Keratinocyte (primary cell): ENCODE measurements around the gene SYS1. TPM values are rescaled to one million over a fixed set of nuclear protein-coding genes. Genes with fewer than 3 reads are reported as not detected.

Source experiments
- DNase-seq: peaks from one replicate; pipeline ENCODE4 v3.0.0-alpha.2; 2011; ENCODE audit warnings: low read depth, missing footprints, low spot score
- FAIRE-seq: peaks from 2 replicates; lab custom pipeline; 2011; peaks lifted over from hg19 to GRCh38; lab: Jason Lieb, UNC
- H2AFZ ChIP-seq: 2 replicates; pipeline ENCODE4 v1.6.0; 2012; ENCODE audit warnings: low read length, control low read depth, inconsistent platforms; ENCODE audit not compliant: control insufficient read depth
- H3K27ac ChIP-seq: 2 replicates; pipeline ENCODE4 v1.5.1; 2011; ENCODE audit warnings: low read length; ENCODE audit not compliant: control insufficient read depth, insufficient read depth
- H3K27me3 ChIP-seq: 3 replicates; pipeline ENCODE4 v1.6.0; 2011; ENCODE audit warnings: low read length; ENCODE audit not compliant: control insufficient read depth, insufficient read depth; ENCODE audit errors: extremely low read depth
- H3K36me3 ChIP-seq, 2 experiments: 2 replicates in 1 of 2; 3 replicates in 1 of 2; pipeline ENCODE4 v1.5.1; 2011; ENCODE audit warnings: low read length in 2 of 2, mild to moderate bottlenecking in 1 of 2; ENCODE audit not compliant: control insufficient read depth in 2 of 2, insufficient read depth in 2 of 2; ENCODE audit errors: extremely low read depth in 1 of 2
- H3K4me1 ChIP-seq: 3 replicates; pipeline ENCODE4 v1.5.1; 2011; ENCODE audit warnings: low read length; ENCODE audit not compliant: control insufficient read depth, insufficient read depth; ENCODE audit errors: extremely low read depth
- H3K4me2 ChIP-seq: 3 replicates; pipeline ENCODE4 v1.6.0; 2011; ENCODE audit warnings: low read depth, low read length; ENCODE audit not compliant: control insufficient read depth, insufficient read depth; ENCODE audit errors: extremely low read depth
- H3K4me3 ChIP-seq, 3 experiments: fragments of 200-600 bp in 1 of 3; sonication (generic) in 1 of 3; 2 replicates in 2 of 3; 3 replicates in 1 of 3; pipeline ENCODE4 v1.5.1; 2011 to 2016; ENCODE audit warnings: low read length in 3 of 3, mild to moderate bottlenecking in 3 of 3, control low read depth in 2 of 3, inconsistent platforms in 1 of 3, low read depth in 1 of 3, mixed read lengths in 1 of 3, mixed run types in 1 of 3, moderate library complexity in 1 of 3; ENCODE audit not compliant: control insufficient read depth in 2 of 3, insufficient read depth in 2 of 3; ENCODE audit errors: extremely low read depth in 1 of 3
- H3K79me2 ChIP-seq: 2 replicates; pipeline ENCODE4 v1.6.0; 2012; ENCODE audit warnings: low read length; ENCODE audit not compliant: control insufficient read depth, insufficient read depth
- H3K9ac ChIP-seq: 3 replicates; pipeline ENCODE4 v1.6.0; 2011; ENCODE audit warnings: low read length; ENCODE audit not compliant: control insufficient read depth, insufficient read depth; ENCODE audit errors: extremely low read depth
- H3K9me1 ChIP-seq: 3 replicates; pipeline ENCODE4 v1.6.0; 2011; ENCODE audit warnings: low read length; ENCODE audit not compliant: control insufficient read depth, insufficient read depth; ENCODE audit errors: extremely low read depth
- H3K9me3 ChIP-seq: 2 replicates; pipeline ENCODE4 v1.5.1; 2012; ENCODE audit warnings: low read depth, low read length; ENCODE audit not compliant: control insufficient read depth
- H4K20me1 ChIP-seq: 3 replicates; pipeline ENCODE4 v1.6.0; 2011; ENCODE audit warnings: low read length; ENCODE audit not compliant: control insufficient read depth, insufficient read depth; ENCODE audit errors: extremely low read depth
- EZH2 ChIP-seq: IDR thresholded peaks from one replicate; pipeline ENCODE4 v1.6.1; 2012; ENCODE audit warnings: inconsistent platforms, mild to moderate bottlenecking, low read length, moderate library complexity
- dilution Hi-C: fragments of 300-500 bp; cut with MboI; formaldehyde crosslinking; loops from one replicate; pipeline ENCODE4 v1.7.0; 2020; ENCODE audit warnings: low sequenced_read_pairs; ENCODE audit not compliant: extremely low pct_ligation_motif_present
- polyA plus RNA-seq, 5 experiments: library from polyadenylated mRNA; depleted of rRNA in 3 of 5; stranded (reverse) in 3 of 5; stranded (forward) in 1 of 5; unstranded in 1 of 5; fragments of >200 nt; gene quantifications; 1 replicate in 1 of 5; 2 replicates in 3 of 5; 3 replicates in 1 of 5; pipeline versions ENCODE4 v1.2.1 to v1.2.3, GENCODE V29; 2011 to 2012; ENCODE audit warnings: missing spikeins in 2 of 5, low read depth in 1 of 5, low replicate concordance in 1 of 5
- TF ChIP-seq, protein P1 (sequence below), 3 experiments: IDR thresholded peaks in 1 of 3; conservative IDR thresholded peaks in 1 of 3; optimal IDR thresholded peaks in 1 of 3; 2 replicates in 2 of 3; 3 replicates in 1 of 3; pipeline versions ENCODE3 to v1.5.1; 2011; ENCODE audit warnings: low read length in 3 of 3, mild to moderate bottlenecking in 3 of 3, moderate library complexity in 2 of 3, control low read depth in 1 of 3, inconsistent platforms in 1 of 3; ENCODE audit not compliant: insufficient read depth in 2 of 3; ENCODE audit errors: extremely low read depth in 1 of 3

SYS1 gene
- polyA plus RNA-seq, 1 donor (not counting 4 experiments of a cell fraction or from before 2014, with no cell fraction given), result 16.8 TPM

DNA sequence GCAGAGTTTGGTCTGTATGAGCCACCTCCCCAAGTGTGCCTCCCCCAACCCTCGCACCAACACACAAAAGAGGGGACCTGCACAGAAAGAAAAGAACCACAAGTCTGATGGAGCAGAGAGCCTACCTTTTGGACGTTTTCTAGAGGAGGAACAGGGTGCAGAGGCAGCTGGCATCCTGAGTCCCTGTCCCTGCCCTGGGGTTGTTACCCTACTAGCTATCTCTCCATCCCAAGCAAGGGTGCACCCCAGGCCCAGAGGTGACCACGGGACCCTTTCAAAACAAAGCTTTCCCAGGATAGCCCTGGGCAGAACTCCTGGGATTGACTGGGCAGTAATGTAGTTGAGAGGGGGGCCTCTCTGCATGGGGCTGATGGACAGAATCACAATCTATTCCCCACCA is 45.1 kb upstream of the SYS1 start:
- no peaks in the 10 kb centered on the region for H4K20me1 ChIP-seq
- H3K4me1 ChIP-seq, result peaks cover 7% of the 10 kb centered on the region
- H3K4me2 ChIP-seq, result no peak overlapping the region
- FAIRE-seq (no peak), DNase-seq (no peak)
- no peaks in the 10 kb centered on the region for H3K9me3 ChIP-seq
- H3K27ac ChIP-seq, result no peak overlapping the region
- peaks cover 15% of the 10 kb centered on the region for H3K27me3 ChIP-seq
- TF ChIP-seq, protein P1, sequence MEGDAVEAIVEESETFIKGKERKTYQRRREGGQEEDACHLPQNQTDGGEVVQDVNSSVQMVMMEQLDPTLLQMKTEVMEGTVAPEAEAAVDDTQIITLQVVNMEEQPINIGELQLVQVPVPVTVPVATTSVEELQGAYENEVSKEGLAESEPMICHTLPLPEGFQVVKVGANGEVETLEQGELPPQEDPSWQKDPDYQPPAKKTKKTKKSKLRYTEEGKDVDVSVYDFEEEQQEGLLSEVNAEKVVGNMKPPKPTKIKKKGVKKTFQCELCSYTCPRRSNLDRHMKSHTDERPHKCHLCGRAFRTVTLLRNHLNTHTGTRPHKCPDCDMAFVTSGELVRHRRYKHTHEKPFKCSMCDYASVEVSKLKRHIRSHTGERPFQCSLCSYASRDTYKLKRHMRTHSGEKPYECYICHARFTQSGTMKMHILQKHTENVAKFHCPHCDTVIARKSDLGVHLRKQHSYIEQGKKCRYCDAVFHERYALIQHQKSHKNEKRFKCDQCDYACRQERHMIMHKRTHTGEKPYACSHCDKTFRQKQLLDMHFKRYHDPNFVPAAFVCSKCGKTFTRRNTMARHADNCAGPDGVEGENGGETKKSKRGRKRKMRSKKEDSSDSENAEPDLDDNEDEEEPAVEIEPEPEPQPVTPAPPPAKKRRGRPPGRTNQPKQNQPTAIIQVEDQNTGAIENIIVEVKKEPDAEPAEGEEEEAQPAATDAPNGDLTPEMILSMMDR (optimal IDR thresholded peaks at IDR 0.05 in 1 of 3, IDR thresholded peaks at IDR 0.05 in 1 of 3, conservative IDR thresholded peaks at IDR 0.05 in 1 of 3; ENCODE audit: extremely low read depth in 1 of 3, insufficient read depth in 2 of 3, low read length in 3 of 3), result no peak
- no peak for TF ChIP-seq EZH2
- H3K9ac ChIP-seq, result no peak overlapping the region
- dilution Hi-C loops, result no loop called here
- H3K9me1 ChIP-seq, result no peaks in the 10 kb centered on the region
- no peaks in the 10 kb centered on the region for H3K36me3 ChIP-seq
- H3K4me3 ChIP-seq, result no peak overlapping the region
- no peaks in the 10 kb centered on the region for H3K79me2 ChIP-seq
- no peak overlapping the region for H2AFZ ChIP-seq

GRCh38 chr20:45318386-45318939 is 44.5 kb upstream of the SYS1 start:
- Histone ChIP-seq H3K79me2 (no peaks in the 10 kb centered on the region), H3K4me3 (no peak overlapping the region), H3K27ac (no peak overlapping the region), H2AFZ (no peak overlapping the region), H3K4me1 (peaks cover 7% of the 10 kb centered on the region), H3K27me3 (peaks cover 15% of the 10 kb centered on the region), H3K36me3 (no peaks in the 10 kb centered on the region), H4K20me1 (no peaks in the 10 kb centered on the region), H3K9ac (no peak overlapping the region), H3K4me2 (no peak overlapping the region), H3K9me1 (no peaks in the 10 kb centered on the region), H3K9me3 (no peaks in the 10 kb centered on the region)
- dilution Hi-C loops, result no loop called here
- DNase-seq (no peak), FAIRE-seq (no peak)
- TF ChIP-seq EZH2, result no peak
- TF ChIP-seq, protein P1 (optimal IDR thresholded peaks at IDR 0.05 in 1 of 3, IDR thresholded peaks at IDR 0.05 in 1 of 3, conservative IDR thresholded peaks at IDR 0.05 in 1 of 3; ENCODE audit: extremely low read depth in 1 of 3, insufficient read depth in 2 of 3, low read length in 3 of 3), result no peak
